Loucy (cell line): Measurements from ENCODE around the gene CCDC158.

ENCODE experiments used
- EZH2phosphoT487 ChIP-seq: fragments of 200-600 bp; IDR thresholded peaks from 2 replicates; pipeline ENCODE4 v1.6.1; 2018; ENCODE audit warnings: antibody characterized with exemption, mild to moderate bottlenecking, moderate library complexity, borderline replicate concordance
- TF ChIP-seq, protein P1 (sequence below): fragments of 200-600 bp; sonication (generic); conservative IDR thresholded peaks from 2 replicates; pipeline ENCODE4 v1.5.1; 2014; ENCODE audit warnings: mild to moderate bottlenecking, antibody characterized with exemption, low read length

GRCh38 chr4:76384052-76384451 is 36.9 kb downstream of the CCDC158 start:
- no peak for TF ChIP-seq EZH2phosphoT487
- TF ChIP-seq, protein P1, sequence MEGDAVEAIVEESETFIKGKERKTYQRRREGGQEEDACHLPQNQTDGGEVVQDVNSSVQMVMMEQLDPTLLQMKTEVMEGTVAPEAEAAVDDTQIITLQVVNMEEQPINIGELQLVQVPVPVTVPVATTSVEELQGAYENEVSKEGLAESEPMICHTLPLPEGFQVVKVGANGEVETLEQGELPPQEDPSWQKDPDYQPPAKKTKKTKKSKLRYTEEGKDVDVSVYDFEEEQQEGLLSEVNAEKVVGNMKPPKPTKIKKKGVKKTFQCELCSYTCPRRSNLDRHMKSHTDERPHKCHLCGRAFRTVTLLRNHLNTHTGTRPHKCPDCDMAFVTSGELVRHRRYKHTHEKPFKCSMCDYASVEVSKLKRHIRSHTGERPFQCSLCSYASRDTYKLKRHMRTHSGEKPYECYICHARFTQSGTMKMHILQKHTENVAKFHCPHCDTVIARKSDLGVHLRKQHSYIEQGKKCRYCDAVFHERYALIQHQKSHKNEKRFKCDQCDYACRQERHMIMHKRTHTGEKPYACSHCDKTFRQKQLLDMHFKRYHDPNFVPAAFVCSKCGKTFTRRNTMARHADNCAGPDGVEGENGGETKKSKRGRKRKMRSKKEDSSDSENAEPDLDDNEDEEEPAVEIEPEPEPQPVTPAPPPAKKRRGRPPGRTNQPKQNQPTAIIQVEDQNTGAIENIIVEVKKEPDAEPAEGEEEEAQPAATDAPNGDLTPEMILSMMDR, result no peak
